Measurements from ENCODE around the gene TNFAIP8L1.

GRCh38 chr19:4649392-4650047 is 10.2 kb downstream of the TNFAIP8L1 start:
- TF ChIP-seq, protein P1, sequence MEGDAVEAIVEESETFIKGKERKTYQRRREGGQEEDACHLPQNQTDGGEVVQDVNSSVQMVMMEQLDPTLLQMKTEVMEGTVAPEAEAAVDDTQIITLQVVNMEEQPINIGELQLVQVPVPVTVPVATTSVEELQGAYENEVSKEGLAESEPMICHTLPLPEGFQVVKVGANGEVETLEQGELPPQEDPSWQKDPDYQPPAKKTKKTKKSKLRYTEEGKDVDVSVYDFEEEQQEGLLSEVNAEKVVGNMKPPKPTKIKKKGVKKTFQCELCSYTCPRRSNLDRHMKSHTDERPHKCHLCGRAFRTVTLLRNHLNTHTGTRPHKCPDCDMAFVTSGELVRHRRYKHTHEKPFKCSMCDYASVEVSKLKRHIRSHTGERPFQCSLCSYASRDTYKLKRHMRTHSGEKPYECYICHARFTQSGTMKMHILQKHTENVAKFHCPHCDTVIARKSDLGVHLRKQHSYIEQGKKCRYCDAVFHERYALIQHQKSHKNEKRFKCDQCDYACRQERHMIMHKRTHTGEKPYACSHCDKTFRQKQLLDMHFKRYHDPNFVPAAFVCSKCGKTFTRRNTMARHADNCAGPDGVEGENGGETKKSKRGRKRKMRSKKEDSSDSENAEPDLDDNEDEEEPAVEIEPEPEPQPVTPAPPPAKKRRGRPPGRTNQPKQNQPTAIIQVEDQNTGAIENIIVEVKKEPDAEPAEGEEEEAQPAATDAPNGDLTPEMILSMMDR (optimal IDR thresholded peaks at IDR 0.05 in 1 of 3, IDR thresholded peaks at IDR 0.05 in 1 of 3, conservative IDR thresholded peaks at IDR 0.05 in 1 of 3; ENCODE audit: extremely low read depth in 1 of 3, insufficient read depth in 2 of 3, low read length in 3 of 3): no peak
- no peak for TF ChIP-seq EZH2 (IDR thresholded peaks at IDR 0.05; ENCODE audit: low read length)

Data from keratinocyte (primary cell).